Endothelial cell of umbilical vein (primary cell): ENCODE data around the gene NCF4.
A peak's percentile ranks its signal among the peaks of the same experiment; 100 is the strongest.

ENCODE experiments used
- EZH2 ChIP-seq: IDR thresholded peaks from 2 replicates; pipeline ENCODE4 v1.6.1; 2012; ENCODE audit warnings: borderline replicate concordance, low read depth, mild to moderate bottlenecking, moderate library complexity, low read length, inconsistent platforms; ENCODE audit not compliant: severe bottlenecking
- FOS ChIP-seq: IDR thresholded peaks from 2 replicates; pipeline ENCODE4 v1.6.1; 2011; ENCODE audit warnings: mild to moderate bottlenecking, low read length, moderate library complexity, borderline replicate concordance; ENCODE audit not compliant: insufficient read depth
- POLR2A ChIP-seq: IDR thresholded peaks from 2 replicates; pipeline ENCODE4 v1.6.1; 2012; ENCODE audit warnings: low read depth, mild to moderate bottlenecking, control low read depth, low read length
- TF ChIP-seq, protein P1 (sequence below), 2 donors: IDR thresholded peaks; 1 replicate in 1 of 2; 2 replicates in 1 of 2; pipeline ENCODE4 v1.5.1; 2011; ENCODE audit warnings: low read length in 2 of 2, mild to moderate bottlenecking in 2 of 2, moderate library complexity in 2 of 2, control low read depth in 1 of 2, inconsistent platforms in 1 of 2, low read depth in 1 of 2; ENCODE audit not compliant: insufficient read depth in 1 of 2; ENCODE audit errors: extremely low read depth in 1 of 2

DNA sequence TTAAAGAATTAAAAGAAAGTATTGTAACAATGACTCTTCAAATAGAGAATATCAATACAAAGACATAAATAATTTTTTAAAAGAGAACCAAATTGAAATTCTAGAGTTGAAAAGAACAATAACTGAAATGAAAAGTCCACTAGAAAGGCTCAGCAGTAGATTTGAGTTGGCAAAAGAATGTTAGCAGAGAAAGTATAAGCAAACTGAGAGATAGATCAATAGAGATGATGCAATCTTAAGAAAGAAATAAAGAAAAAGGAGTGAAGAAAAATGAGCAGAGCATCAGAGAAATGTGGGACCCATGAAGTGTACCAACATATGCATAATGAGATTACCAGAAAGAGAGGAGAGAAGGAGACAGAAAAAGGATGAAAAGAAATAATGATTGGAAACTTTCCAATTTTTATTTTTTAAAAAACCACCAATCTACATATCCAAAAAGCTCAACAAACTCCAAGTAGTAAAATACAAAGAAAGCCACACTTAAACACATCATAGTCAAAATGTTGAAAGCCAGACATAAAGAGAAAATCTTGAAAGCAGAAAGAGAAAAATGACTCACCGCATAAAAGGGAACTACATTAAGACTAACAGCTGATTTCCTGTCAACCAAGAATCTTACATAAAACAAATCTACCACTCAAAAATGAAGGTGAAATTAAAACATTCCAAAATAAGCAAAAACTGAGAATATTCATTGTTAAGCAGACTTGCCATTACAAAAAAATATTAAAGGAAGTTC, 20.9 kb downstream of the NCF4 start:
- TF ChIP-seq, protein P1, sequence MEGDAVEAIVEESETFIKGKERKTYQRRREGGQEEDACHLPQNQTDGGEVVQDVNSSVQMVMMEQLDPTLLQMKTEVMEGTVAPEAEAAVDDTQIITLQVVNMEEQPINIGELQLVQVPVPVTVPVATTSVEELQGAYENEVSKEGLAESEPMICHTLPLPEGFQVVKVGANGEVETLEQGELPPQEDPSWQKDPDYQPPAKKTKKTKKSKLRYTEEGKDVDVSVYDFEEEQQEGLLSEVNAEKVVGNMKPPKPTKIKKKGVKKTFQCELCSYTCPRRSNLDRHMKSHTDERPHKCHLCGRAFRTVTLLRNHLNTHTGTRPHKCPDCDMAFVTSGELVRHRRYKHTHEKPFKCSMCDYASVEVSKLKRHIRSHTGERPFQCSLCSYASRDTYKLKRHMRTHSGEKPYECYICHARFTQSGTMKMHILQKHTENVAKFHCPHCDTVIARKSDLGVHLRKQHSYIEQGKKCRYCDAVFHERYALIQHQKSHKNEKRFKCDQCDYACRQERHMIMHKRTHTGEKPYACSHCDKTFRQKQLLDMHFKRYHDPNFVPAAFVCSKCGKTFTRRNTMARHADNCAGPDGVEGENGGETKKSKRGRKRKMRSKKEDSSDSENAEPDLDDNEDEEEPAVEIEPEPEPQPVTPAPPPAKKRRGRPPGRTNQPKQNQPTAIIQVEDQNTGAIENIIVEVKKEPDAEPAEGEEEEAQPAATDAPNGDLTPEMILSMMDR (IDR thresholded peaks at IDR 0.05; ENCODE audit: extremely low read depth in 1 of 2, insufficient read depth in 1 of 2, low read depth in 1 of 2, low read length in 2 of 2) = no peak
- TF ChIP-seq EZH2 (no peak), FOS (peak; percentile 50), POLR2A (no peak)
